Progenitor cell of endocrine pancreas (in vitro differentiated cells): Measurements from ENCODE around the gene CD28. TPM values are rescaled to one million over a fixed set of nuclear protein-coding genes. Genes with fewer than 3 reads are reported as not detected.
"Not testable (repeated sequence)": the region's sequence is repeated elsewhere in the genome, so short reads cannot be mapped to it uniquely, and the experiment has no call there.

Experiments
- DNase-seq: peaks from one replicate; pipeline ENCODE4 v3.0.0; 2021; ENCODE audit warnings: low spot score; ENCODE audit not compliant: unreplicated experiment
- H3K27ac Mint-ChIP-seq: 2 replicates; pipeline ENCODE4 v1.8.0; 2021; ENCODE audit warnings: mild to moderate bottlenecking, moderate library complexity, mixed read lengths
- H3K27me3 Mint-ChIP-seq: 2 replicates; pipeline ENCODE4 v1.8.0; 2021; ENCODE audit warnings: mixed read lengths
- H3K36me3 Mint-ChIP-seq: 2 replicates; pipeline ENCODE4 v1.8.0; 2022; ENCODE audit warnings: mixed read lengths; ENCODE audit not compliant: insufficient read depth
- H3K4me1 Mint-ChIP-seq: 2 replicates; pipeline ENCODE4 v1.8.0; 2021; ENCODE audit warnings: low read depth, mixed read lengths
- H3K4me3 Mint-ChIP-seq: 2 replicates; pipeline ENCODE4 v1.8.0; 2021; ENCODE audit warnings: low read depth, mild to moderate bottlenecking, moderate library complexity, mixed read lengths
- H3K9me3 Mint-ChIP-seq: 2 replicates; pipeline ENCODE4 v1.8.0; 2021; ENCODE audit warnings: low read depth, mixed read lengths
- CTCF ChIP-seq: fragments of 200-600 bp; sonication (generic); IDR thresholded peaks from one replicate; pipeline ENCODE4 v1.5.0; 2021; ENCODE audit warnings: antibody characterized with exemption, mild to moderate bottlenecking; ENCODE audit not compliant: unreplicated experiment
- total RNA-seq: library from RNA; stranded (reverse); gene quantifications from 2 replicates; pipeline ENCODE4 v1.2.1, GENCODE V29; 2021

CD28 gene
- total RNA-seq, 1 donor from 2014 or later, result not detected

DNA sequence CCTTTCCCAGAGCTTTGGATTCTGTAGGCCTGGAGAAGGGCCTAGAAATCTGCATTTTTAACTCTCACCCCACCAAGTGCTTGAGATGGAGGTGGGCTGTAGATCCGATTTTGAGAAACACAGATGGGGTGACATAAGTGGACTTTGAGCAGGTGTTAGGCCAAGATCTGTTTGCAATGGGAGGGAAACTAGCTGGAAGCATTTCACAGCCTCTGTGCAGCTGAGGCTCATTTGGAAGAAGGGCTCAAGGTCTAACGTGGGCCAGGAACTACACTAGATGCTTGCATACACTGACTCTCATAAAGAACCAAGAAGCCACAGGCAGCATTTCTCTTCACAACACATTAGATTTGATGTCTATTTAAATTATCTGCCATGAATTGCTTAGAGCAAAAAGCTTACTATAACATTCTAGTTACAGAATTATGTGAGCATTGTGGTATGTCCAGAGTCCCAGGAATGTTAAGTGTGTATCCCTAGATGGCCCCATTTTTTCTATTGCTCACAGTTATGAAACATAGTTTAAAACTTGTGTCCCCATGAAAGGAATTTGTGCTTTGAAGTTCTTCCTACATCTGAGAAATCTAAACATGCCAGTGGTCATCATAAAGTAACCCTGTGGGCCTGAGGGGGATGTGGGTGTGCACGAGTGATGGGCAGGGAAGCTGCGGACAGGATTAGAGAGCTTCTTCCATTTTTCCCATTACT lies 77.2 kb downstream of the CD28 start:
- no peaks in the 10 kb centered on the region for H3K4me1 Mint-ChIP-seq
- no peak for TF ChIP-seq CTCF
- no peak for DNase-seq

DNA sequence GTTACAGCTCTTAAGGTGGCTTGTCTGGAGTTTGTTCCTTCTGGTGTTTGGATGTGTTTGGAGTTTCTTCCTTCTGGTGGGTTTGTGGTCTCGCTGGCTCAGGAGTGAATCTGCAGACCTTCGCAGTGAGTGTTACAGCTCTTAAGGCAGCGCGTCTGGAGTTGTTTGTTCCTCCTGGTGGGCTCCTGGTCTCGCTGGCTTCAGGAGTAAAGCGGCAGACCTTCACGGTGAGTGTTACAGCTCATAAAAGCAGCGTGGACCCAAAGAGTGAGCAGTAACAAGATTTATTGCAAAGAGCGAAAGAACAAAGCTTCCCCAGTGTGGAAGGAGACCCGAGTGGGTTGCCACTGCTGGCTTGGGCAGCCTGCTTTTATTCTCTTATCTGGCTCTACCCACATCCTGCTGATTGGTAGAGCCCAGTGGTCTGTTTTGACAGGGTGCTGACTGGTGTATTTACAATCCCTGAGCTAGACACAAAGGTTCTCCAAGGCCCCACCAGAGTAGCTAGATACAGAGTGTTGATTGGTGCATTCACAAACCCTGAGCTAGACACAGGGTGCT lies 78.4 kb downstream of the CD28 start:
- not testable (repeated sequence) for H3K4me3 Mint-ChIP-seq, H3K27me3 Mint-ChIP-seq, H3K9me3 Mint-ChIP-seq, H3K27ac Mint-ChIP-seq, H3K4me1 Mint-ChIP-seq, H3K36me3 Mint-ChIP-seq, DNase-seq

More for the DNA sequence above, 77.2 kb downstream of the CD28 start:
- no peaks in the 10 kb centered on the region for H3K9me3 Mint-ChIP-seq
- no peaks in the 10 kb centered on the region for H3K36me3 Mint-ChIP-seq
- H3K27ac Mint-ChIP-seq, result no peak overlapping the region
- no peaks in the 10 kb centered on the region for H3K27me3 Mint-ChIP-seq
- no peak overlapping the region for H3K4me3 Mint-ChIP-seq

DNA sequence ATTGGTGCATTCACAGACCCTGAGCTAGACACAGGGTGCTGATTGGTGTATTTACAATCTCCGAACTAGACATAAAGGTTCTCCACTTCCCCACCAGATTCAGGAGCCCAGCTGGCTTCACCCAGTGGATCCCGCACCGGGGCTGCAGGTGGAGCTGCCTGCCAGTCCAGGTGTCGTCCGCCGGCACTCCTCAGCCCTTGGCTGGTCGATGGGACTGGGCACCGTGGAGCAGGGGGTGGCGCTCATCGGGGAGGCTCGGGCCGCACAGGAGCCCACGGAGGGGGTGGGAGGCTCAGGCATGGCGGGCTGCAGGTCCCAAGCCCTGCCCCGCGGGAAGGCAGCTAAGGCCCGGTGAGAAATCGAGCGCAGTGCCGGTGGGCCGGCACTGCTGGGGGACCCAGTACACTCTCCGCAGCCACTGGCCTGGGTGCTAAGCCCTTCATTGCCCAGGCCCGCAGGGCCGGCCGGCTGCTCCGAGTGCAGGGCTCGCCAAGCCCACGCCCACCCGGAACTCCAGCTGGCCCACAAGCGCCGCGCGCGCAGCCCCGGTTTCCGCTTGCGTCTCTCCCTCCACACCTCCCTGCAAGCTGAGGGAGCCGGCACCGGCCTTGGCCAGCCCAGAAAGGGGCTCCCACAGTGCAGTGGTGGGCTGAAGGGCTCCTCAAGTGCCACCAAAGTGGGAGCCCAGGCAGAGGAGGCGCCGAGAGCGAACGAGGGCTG lies 79.1 kb downstream of the CD28 start:
- DNase-seq, H3K4me1 Mint-ChIP-seq, H3K27ac Mint-ChIP-seq, H3K4me3 Mint-ChIP-seq, H3K36me3 Mint-ChIP-seq, H3K27me3 Mint-ChIP-seq, H3K9me3 Mint-ChIP-seq: not testable (repeated sequence)

GRCh38 chr2:203786549-203787351 lies 80.3 kb downstream of the CD28 start:
- no peak overlapping the region for H3K4me3 Mint-ChIP-seq
- no peak overlapping the region for H3K27ac Mint-ChIP-seq
- no peaks in the 10 kb centered on the region for H3K27me3 Mint-ChIP-seq

GRCh38 chr2:203787979-203788378 lies 81.5 kb downstream of the CD28 start:
- H3K27me3 Mint-ChIP-seq, result no peaks in the 10 kb centered on the region
- H3K9me3 Mint-ChIP-seq, result no peaks in the 10 kb centered on the region
- DNase-seq, result no peak
- no peaks in the 10 kb centered on the region for H3K36me3 Mint-ChIP-seq
- H3K4me3 Mint-ChIP-seq, result no peak overlapping the region
- H3K27ac Mint-ChIP-seq, result no peak overlapping the region
- no peaks in the 10 kb centered on the region for H3K4me1 Mint-ChIP-seq
- TF ChIP-seq CTCF, result no peak

More at GRCh38 chr2:203786549-203787351, 80.3 kb downstream of the CD28 start:
- DNase-seq, result no peak
- Mint-ChIP-seq H3K4me1 (no peaks in the 10 kb centered on the region), H3K9me3 (no peaks in the 10 kb centered on the region), H3K36me3 (no peaks in the 10 kb centered on the region)
- no peak for TF ChIP-seq CTCF

Other genes with a start within 250 kb of the CD28 start
- 19.9 and 21.7 TPM in 2 replicates for gene RAPH1, start 171.3 kb upstream of the CD28 start, total RNA-seq
- not detected in 2 replicates for gene CTLA4, start 161.1 kb downstream of the CD28 start, total RNA-seq
- not detected in 2 replicates for gene ICOS, start 230.1 kb downstream of the CD28 start, total RNA-seq